A549 (cell line): ENCODE measurements around the gene WDFY1. TPM values are rescaled to one million over a fixed set of nuclear protein-coding genes. Genes with fewer than 3 reads are reported as not detected.

Experiments used
- ATAC-seq, 2 experiments: fragments of 200-7000 bp in 1 of 2; fragments of >200 bp in 1 of 2; cut with Nextera tagmentation in 1 of 2; cut with Tn5 transposase in 1 of 2; 3 replicates each; pipeline versions ENCODE4 v1.8.0 to v1.9.1; 2018 to 2020; ENCODE audit warnings: mild to moderate bottlenecking in 1 of 2, moderate library complexity in 1 of 2
- CTCF ChIA-PET: fragments of 300-600 bp; sonication (Branson Sonifier 250); formaldehyde crosslinking; extraction: SDS; loops from one replicate; lab custom pipeline; 2021; ENCODE audit warnings: antibody characterized with exemption, inconsistent platforms; lab: Yijun Ruan, JAX
- POLR2A ChIA-PET: fragments of 350-600 bp; formaldehyde crosslinking; extraction: SDS; loops from one replicate; lab custom pipeline; 2021; ENCODE audit warnings: antibody characterized with exemption, inconsistent platforms; lab: Yijun Ruan, JAX
- DNase-seq, 2 experiments: peaks; one replicate each; pipeline versions ENCODE4 v3.0.0 to v3.0.0-alpha.2; 2011 to 2016; ENCODE audit warnings: low read depth in 1 of 2, low spot score in 1 of 2
- FAIRE-seq: peaks from 2 replicates; lab custom pipeline; 2011; peaks lifted over from hg19 to GRCh38; lab: Jason Lieb, UNC
- H3K27ac ChIP-seq, 2 experiments: fragments of >200 bp; sonication (Bioruptor Twin); formaldehyde crosslinking; 3 replicates each; pipeline ENCODE4 v1.5.1; 2016 to 2017
- H3K4me1 ChIP-seq: fragments of >200 bp; sonication (Bioruptor Twin); formaldehyde crosslinking; 3 replicates; pipeline ENCODE4 v1.6.1; 2016
- H3K4me2 ChIP-seq: fragments of >200 bp; sonication (Bioruptor Twin); formaldehyde crosslinking; 3 replicates; pipeline ENCODE4 v1.6.1; 2016
- H3K4me3 ChIP-seq: fragments of >200 bp; sonication (Bioruptor Twin); formaldehyde crosslinking; 3 replicates; pipeline ENCODE4 v1.5.1; 2016
- H3K9me3 ChIP-seq: fragments of >200 bp; sonication (Bioruptor Twin); formaldehyde crosslinking; 3 replicates; pipeline ENCODE4 v1.6.1; 2016
- BCL3 ChIP-seq: fragments of >200 bp; sonication (Bioruptor Twin); formaldehyde crosslinking; IDR thresholded peaks from 3 replicates; pipeline ENCODE4 v1.6.1; 2016
- BHLHE40 ChIP-seq: IDR thresholded peaks from 2 replicates; pipeline ENCODE4 v1.6.1; 2012; ENCODE audit warnings: low read depth, low read length, inconsistent platforms
- CHD2 ChIP-seq: fragments of 150-350 bp; IDR thresholded peaks from 2 replicates; pipeline ENCODE4 v1.6.1; 2014; ENCODE audit warnings: low read length; ENCODE audit not compliant: partially characterized antibody
- CTCF ChIP-seq: fragments of >200 bp; sonication (Bioruptor Twin); formaldehyde crosslinking; IDR thresholded peaks from 3 replicates; pipeline ENCODE4 v1.5.1; 2016
- EHMT2 ChIP-seq: fragments of 200-600 bp; sonication (generic); IDR thresholded peaks from 2 replicates; pipeline ENCODE4 v1.6.1; 2016; ENCODE audit warnings: antibody characterized with exemption, low read depth, mild to moderate bottlenecking, moderate library complexity
- EP300 ChIP-seq, 2 experiments: fragments of >200 bp; sonication (Bioruptor Twin); formaldehyde crosslinking; IDR thresholded peaks; 2 replicates in 1 of 2; 3 replicates in 1 of 2; pipeline ENCODE4 v1.6.1; 2016 to 2017
- FOXS1 ChIP-seq: fragments of 250-450 bp; sonication (Bioruptor Pico); IDR thresholded peaks from 2 replicates; pipeline ENCODE4 v1.5.0; 2020; ENCODE audit warnings: mild to moderate bottlenecking, moderate library complexity
- HDAC2 ChIP-seq: fragments of 200-600 bp; sonication (generic); IDR thresholded peaks from 2 replicates; pipeline ENCODE4 v1.6.1; 2016
- HES2 ChIP-seq: fragments of >200 bp; sonication (Bioruptor Twin); formaldehyde crosslinking; IDR thresholded peaks from 2 replicates; pipeline ENCODE4 v1.6.1; 2016
- HOXA7 ChIP-seq: fragments of 250-450 bp; sonication (Bioruptor Pico); IDR thresholded peaks from 2 replicates; pipeline ENCODE4 v1.5.0; 2020; ENCODE audit warnings: mild to moderate bottlenecking, moderate library complexity
- MAFK ChIP-seq: fragments of 450-650 bp; IDR thresholded peaks from 2 replicates; pipeline ENCODE4 v1.6.1; 2014; ENCODE audit not compliant: partially characterized antibody
- MAZ ChIP-seq: fragments of 150-350 bp; IDR thresholded peaks from 2 replicates; pipeline ENCODE4 v1.6.1; 2014; ENCODE audit warnings: antibody characterized with exemption, low read depth, low read length, borderline replicate concordance
- NR3C1 ChIP-seq: fragments of >200 bp; sonication (Bioruptor Twin); formaldehyde crosslinking; IDR thresholded peaks from 3 replicates; pipeline ENCODE4 v1.6.1; 2017
- PHF8 ChIP-seq: fragments of 200-600 bp; sonication (generic); IDR thresholded peaks from 2 replicates; pipeline ENCODE4 v1.6.1; 2016; ENCODE audit warnings: low read depth, mild to moderate bottlenecking, antibody characterized with exemption, moderate library complexity, borderline replicate concordance
- POLR2A ChIP-seq: IDR thresholded peaks from 2 replicates; pipeline ENCODE4 v1.6.1; 2012; ENCODE audit warnings: mild to moderate bottlenecking, low read length
- REST ChIP-seq: fragments of 200-600 bp; sonication (generic); IDR thresholded peaks from 2 replicates; pipeline ENCODE4 v1.6.1; 2016; ENCODE audit warnings: antibody characterized with exemption, mild to moderate bottlenecking, moderate library complexity
- WGBS: methylation state at CpG from one replicate; pipeline ENCODE4 v1.1.6; 2017; ENCODE audit errors: missing lambda C conversion rate; 5-methylcytosine and 5-hydroxymethylcytosine counted together
- polyA plus RNA-seq, 4 experiments: library from polyadenylated mRNA; depleted of rRNA in 3 of 4; stranded (reverse); fragments of >200 nt; fragmentation: RNase III in 1 of 4; extraction: RNeasy Plus Mini Kit Qiagen cat#74134 plus additional on column Dnase treatment in 1 of 4; gene quantifications; 2 replicates in 3 of 4; 3 replicates in 1 of 4; pipeline ENCODE4 v1.2.3, GENCODE V29; 2011 to 2017

WDFY1 gene
- polyA plus RNA-seq, 2 of the 4 experiments (the other 2 are of a cell fraction): 38.7 to 70.8 TPM

- FAIRE-seq: no peak
- H3K4me1 ChIP-seq: no peaks in the 10 kb centered on the region; the same call in 2 of the 3 replicates
- ChIA-PET POLR2A (no interaction called here), CTCF (interaction anchor here (4.2 to 8.6 kb wide), 2 partner anchors 20 to 310 kb away, joined by 22 to 148 read pairs; no protein-coding TSS in a partner anchor)
- DNase-seq: no peak
- no peaks in the 10 kb centered on the region for H3K9me3 ChIP-seq
- no peak overlapping the region for H3K4me3 ChIP-seq
- TF ChIP-seq EHMT2 (no peak), PHF8 (no peak), MAFK (peak; percentile 54), REST (no peak)
- H3K27ac ChIP-seq: no peak overlapping the region
- no peak overlapping the region for H3K4me2 ChIP-seq
- WGBS: 97% methylated on average over 3 of the region's 3 CpGs
- ATAC-seq: no peak
Measured at GRCh38 chr2:223973606-223974005, 28.5 kb upstream of the WDFY1 start.

- TF ChIP-seq HES2 (no peak), NR3C1 (no peak), HDAC2 (no peak), MAZ (no peak), HOXA7 (CRISPR knock-in tag) (no peak), CTCF (no peak), BHLHE40 (no peak), EP300 (IDR thresholded peaks at IDR 0.05) (no peak), POLR2A (no peak), CHD2 (no peak), EHMT2 (no peak)
- TF ChIP-seq, all 56 proteins: peak for 0
- WGBS: 91% methylated on average over 7 of the region's 7 CpGs
- Histone ChIP-seq H3K27ac (no peak overlapping the region), H3K9me3 (no peaks in the 10 kb centered on the region), H3K4me2 (no peak overlapping the region), H3K4me3 (no peak overlapping the region), H3K4me1 (no peaks in the 10 kb centered on the region; the same call in 2 of the 3 replicates)
- POLR2A ChIA-PET: no interaction called here
- DNase-seq (no peak), FAIRE-seq (no peak), ATAC-seq (no peak)
- CTCF ChIA-PET: interaction anchor here (0.6 to 8.6 kb wide), 7 partner anchors 8 to 322 kb away, joined by 3 to 148 read pairs (median 4); no protein-coding TSS in a partner anchor
Measured at GRCh38 chr2:223972656-223973102, 27.5 kb upstream of the WDFY1 start.

GRCh38 chr2:223971731-223972130 is 26.6 kb upstream of the WDFY1 start:
- H3K9me3 ChIP-seq: no peaks in the 10 kb centered on the region
- no peak overlapping the region for H3K4me3 ChIP-seq
- no peaks in the 10 kb centered on the region; the same call in 2 of the 3 replicates for H3K4me1 ChIP-seq
- DNase-seq (no peak), ATAC-seq (no peak), FAIRE-seq (no peak)
- 82% methylated on average over 5 of the region's 5 CpGs for WGBS
- ChIA-PET CTCF (interaction anchor here (0.9 to 8.6 kb wide), 19 partner anchors 9 to 673 kb away, joined by 3 to 148 read pairs (median 12); no protein-coding TSS in a partner anchor), POLR2A (no interaction called here)
- TF ChIP-seq BCL3 (no peak), HOXA7 (CRISPR knock-in tag) (no peak), FOXS1 (CRISPR knock-in tag) (no peak)
- no peak overlapping the region for H3K27ac ChIP-seq
- no peak overlapping the region for H3K4me2 ChIP-seq
